Fibroblast of skin of back (primary cell): ENCODE results near the gene DCLRE1C.
"Not testable (repeated sequence)": the region's sequence is repeated elsewhere in the genome, so short reads cannot be mapped to it uniquely, and the experiment has no call there.

Experiments
- DNase-seq: peaks from one replicate; pipeline ENCODE4 v3.0.0-alpha.2; 2013

The DCLRE1C gene

GRCh38 chr10:14880229-14880628, 73.7 kb downstream of the DCLRE1C start:
- no peak for DNase-seq

DNA sequence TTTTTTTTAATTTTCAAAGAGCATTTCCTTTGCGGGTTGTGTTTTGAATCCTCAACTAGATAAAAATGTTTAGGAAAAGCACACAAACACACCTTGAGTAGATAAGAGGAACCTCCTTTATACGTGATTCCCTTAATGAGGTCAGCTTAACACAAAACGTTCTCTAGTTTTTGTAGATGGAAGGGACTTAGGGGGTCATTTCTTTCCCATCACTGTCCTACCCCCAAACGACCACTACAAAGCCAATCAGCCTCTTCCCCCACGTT, 74.0 kb downstream of the DCLRE1C start:
- DNase-seq = no peak

DNA sequence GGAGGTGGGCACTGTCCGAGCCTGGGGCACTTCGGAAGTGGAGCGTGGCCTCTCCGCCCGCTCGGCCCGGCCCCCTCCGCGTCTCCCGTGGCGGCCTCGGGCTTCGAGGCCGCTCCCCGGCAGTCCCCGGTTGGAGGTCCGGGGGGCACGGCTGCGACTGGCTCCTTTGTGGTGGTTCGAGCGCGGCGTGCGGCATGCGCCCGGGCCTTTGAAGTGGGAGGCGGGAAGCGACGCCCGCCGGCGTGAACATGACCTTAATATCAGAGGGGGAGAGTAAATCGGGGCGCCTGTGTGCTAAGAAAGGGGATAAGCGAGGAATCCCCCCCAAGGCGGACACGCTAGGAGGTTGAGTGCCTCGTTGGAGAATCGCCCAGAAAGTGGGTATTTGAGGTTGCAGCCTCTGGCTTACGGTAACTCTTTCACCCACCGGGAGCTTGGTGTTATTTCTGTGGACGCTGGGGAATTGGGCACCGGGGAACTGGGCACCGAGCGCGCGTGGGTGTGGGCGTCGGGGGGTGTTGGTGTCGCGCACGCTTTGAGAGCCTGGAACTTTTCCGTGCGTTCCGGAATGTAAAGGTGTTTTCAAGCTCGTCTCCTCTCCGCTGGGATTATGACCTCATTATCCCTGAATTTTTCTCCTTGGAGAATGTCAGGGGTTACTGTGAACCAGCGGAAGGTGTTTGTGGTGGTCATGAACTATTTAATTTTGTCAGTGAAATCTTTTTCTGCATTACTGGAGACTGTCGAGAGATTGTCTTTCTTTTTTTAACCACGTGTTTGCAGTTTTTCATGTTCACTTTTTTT, 74.6 kb downstream of the DCLRE1C start:
- DNase-seq = peak; percentile 13

- DNase-seq = peak; percentile 95
Measured at GRCh38 chr10:14878266-14879123, 75.4 kb downstream of the DCLRE1C start, which contains the start of gene SUV39H2. Gene SUV39H2 (plus strand): TSS chr10:14878866. CDS start chr10:14878889, 23 bp downstream.

DNA sequence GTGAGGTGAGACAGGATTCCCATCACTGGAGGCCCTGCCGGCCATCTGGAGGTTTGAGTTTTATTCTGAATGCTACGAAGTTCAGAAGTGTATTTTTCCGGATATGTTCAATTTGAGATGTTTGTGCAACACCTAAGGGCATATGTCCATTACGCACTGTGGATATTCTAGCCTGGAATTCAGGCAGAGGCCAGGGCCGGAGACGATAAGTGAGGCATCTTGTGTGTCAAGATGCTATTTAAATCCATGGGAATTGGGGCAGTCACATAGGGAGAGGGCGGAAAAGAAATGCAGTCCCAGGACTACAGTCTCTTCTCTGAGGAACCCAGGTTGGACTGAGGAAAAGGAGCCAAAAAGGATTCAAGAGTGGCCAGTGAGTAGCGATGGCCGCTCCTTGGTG, 77.1 kb downstream of the DCLRE1C start:
- DNase-seq = no peak

DNA sequence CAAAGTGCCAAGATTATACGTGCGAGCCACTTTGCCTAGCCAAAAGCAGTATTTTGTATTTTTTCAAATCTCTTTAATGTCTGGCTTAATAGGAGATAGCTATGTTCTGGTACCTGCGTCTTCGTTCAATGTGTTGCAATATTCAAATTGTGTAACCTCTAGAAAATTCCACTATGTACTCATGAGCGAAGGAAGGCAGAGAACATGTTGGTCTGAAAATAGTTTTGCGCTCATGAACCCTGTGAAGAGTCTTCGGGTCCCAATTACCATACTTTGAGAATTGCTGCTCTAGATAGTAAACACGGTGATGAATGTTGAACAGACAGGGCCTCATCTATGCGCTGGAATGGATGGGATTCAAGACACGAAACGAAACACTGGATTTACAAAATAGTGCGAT, 78.0 kb downstream of the DCLRE1C start:
- no peak for DNase-seq

DNA sequence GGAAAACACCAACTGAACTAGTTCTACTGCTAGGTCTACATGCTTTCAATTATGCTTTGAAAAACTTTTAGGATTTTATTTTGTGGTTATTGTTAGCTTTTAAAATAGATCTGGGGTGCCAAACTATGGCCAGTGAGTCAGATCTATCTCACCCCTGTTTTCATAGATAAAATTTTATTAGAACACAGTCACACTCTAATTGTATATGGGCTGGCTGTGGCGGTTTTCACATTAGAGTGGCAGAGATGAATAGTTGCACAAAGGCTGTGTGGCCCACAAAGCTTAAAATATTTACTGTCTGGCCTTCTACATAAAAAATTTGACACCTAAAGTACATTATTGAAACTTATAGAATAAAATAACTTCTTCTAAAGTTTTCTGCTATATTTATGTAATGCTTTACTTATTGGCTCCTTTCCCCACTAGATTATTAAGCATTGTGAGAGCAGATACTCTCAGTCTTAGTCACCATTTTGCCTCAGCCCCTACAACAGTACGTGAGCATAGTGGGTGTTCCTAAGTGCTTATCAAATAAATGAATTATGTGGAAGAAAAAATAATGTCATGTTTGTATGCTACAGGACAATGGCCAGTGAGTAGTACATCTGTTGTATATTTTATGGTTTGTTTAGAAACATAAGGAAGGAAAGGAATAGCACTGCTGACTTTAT, 80.7 kb downstream of the DCLRE1C start:
- DNase-seq = peak; percentile 61

DNA sequence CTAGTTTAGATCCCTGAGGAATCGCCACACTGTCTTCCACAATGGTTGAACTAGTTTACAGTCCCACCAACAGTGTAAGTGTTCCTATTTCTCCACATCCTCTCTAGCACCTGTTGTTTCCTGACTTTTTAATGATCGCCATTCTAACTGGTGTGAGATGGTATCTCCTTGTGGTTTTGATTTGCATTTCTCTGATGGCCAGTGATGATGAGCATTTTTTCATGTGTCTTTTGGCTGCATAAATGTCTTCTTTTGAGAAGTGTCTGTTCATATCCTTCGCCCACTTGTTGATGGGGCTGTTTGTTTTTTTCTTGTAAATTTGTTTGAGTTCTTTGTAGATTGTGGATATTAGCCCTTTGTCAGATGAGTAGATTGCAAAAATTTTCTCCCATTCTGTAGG, 89.0 kb downstream of the DCLRE1C start:
- not testable (repeated sequence) for DNase-seq

GRCh38 chr10:14864466-14864865, 89.4 kb downstream of the DCLRE1C start:
- DNase-seq = not testable (repeated sequence)

DNA sequence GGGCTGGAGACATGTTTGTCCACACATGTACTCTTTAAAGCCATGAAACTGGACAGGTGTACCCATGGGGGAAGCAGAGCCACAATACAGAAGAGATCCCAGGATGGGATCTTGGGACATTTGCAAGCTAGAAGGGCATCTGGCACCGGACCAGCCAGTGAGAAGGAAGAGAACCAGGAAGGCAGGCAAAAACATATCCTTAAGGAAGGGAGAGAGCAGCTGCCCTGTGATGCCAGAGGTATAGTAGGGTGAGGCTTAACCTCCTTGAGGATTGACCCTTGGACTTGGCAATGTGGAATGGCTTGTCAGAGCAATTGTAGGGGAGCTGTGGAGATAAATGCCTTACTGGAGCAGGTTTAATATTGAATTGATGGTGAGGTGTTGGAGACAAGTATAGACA, 93.1 kb downstream of the DCLRE1C start:
- no peak for DNase-seq

GRCh38 chr10:14859775-14860174, 94.1 kb downstream of the DCLRE1C start:
- DNase-seq = no peak

- no peak for DNase-seq
Measured at GRCh38 chr10:14859043-14859442, 94.9 kb downstream of the DCLRE1C start.

- DNase-seq = no peak
Measured at GRCh38 chr10:14858338-14858960, 95.4 kb downstream of the DCLRE1C start.

DNA sequence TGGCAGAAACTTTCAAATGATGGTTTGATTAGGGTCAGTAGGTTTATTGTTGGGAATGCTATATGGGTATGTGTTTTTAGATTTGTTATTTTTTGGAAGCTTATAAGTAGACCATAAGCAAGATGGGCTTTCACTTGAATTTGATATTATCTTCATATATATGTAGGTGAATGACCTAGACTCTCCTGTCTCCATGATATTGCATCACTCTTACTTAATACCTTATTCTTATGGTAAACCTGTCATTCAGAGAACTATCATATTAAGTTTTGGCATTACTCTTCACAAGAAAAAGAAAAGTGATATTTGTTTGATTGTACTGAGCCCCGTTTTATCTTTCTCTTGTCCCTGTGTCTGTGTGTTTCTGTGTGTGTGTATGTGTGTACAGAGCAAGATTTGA, 98.4 kb downstream of the DCLRE1C start:
- no peak for DNase-seq

- no peak for DNase-seq
Measured at GRCh38 chr10:14852236-14852635, 101.7 kb downstream of the DCLRE1C start.
